ENCODE data around the gene HUS1B. TPM values are rescaled to one million over a fixed set of nuclear protein-coding genes. Genes with fewer than 3 reads are reported as not detected.

HUS1B gene
- total and polyA plus RNA-seq, 9 of the 15 experiments (the other 6 are each of a cell fraction or from before 2014, with no cell fraction given) = 0.16 to 1.4 (median 0.38) TPM; not detected in 1

GRCh38 chr6:652865-653264, 4.0 kb downstream of the HUS1B start:
- peaks cover 6 to 9% of the 10 kb centered on the region in 2 experiments; a peak in 3 of 5 replicates for H3K4me1 ChIP-seq (replicated peaks in 1 of 2; ENCODE audit: control insufficient read depth in 2 of 2, insufficient read depth in 2 of 2, low read length in 2 of 2)
- no peak overlapping the region for H3K4me3 ChIP-seq
- intact Hi-C loops (cut with micrococcal nuclease) (no loop called here), in situ Hi-C loops (cut with MboI) (no loop called here)
- FAIRE-seq (no peak), DNase-seq (ENCODE audit: extremely low read depth in 1 of 4, low spot score in 3 of 4) (no peak), ATAC-seq (no peak)
- H3K9ac ChIP-seq (ENCODE audit: insufficient read depth in 1 of 2, low read depth in 2 of 2, low read length in 2 of 2) = no peak overlapping the region
- no peaks in the 10 kb centered on the region for H3K9me1 ChIP-seq (ENCODE audit: control insufficient read depth, insufficient read depth, low read length)
- H3K27me3 ChIP-seq (ENCODE audit: control insufficient read depth in 2 of 2, insufficient read depth in 2 of 2, low read length in 2 of 2) = no peaks in the 10 kb centered on the region
- H2AFZ ChIP-seq (ENCODE audit: low read depth, low read length) = no peak overlapping the region
- H4K20me1 ChIP-seq (replicated peaks; ENCODE audit: control insufficient read depth, insufficient read depth, low read length) = no peaks in the 10 kb centered on the region
- ChIA-PET POLR2A (interaction anchor here (0.8 kb wide), 1 partner anchor 22 kb away, joined by 4 read pairs; no protein-coding TSS in a partner anchor), CTCF (ENCODE audit: low intra/inter-chr PET ratio) (no interaction called here)
- H3K9me3 ChIP-seq (replicated peaks; ENCODE audit: control insufficient read depth, insufficient read depth, low read depth, low read length) = no peaks in the 10 kb centered on the region
- BruUV-seq (replicated peaks) = no TSS peak
- peaks cover 5% of the 10 kb centered on the region; the same call in 1 of the 3 replicates for H3K79me2 ChIP-seq (ENCODE audit: control insufficient read depth, insufficient read depth, low read length)
- no peak overlapping the region for H3K27ac ChIP-seq (ENCODE audit: extremely low read depth, low read depth, low read length)
- peaks cover 6% of the 10 kb centered on the region; the same call in 1 of the 3 replicates for H3K36me3 ChIP-seq (ENCODE audit: control insufficient read depth, insufficient read depth, low read length)
- WGBS (ENCODE audit: insufficient coverage, low coverage, missing lambda C conversion rate) = 33% methylated on average over 3 of the region's 3 CpGs
- no peak overlapping the region for H3K4me2 ChIP-seq (ENCODE audit: insufficient read depth, low read length)
- no peak for TF ChIP-seq RUNX1 (IDR thresholded peaks at IDR 0.05; ENCODE audit: low read depth)
- TF ChIP-seq MEIS2 (IDR thresholded peaks at IDR 0.05; ENCODE audit: partially characterized antibody) = peak; percentile 9

- ChIA-PET CTCF (ENCODE audit: low intra/inter-chr PET ratio) (interaction anchor here (0.7 kb wide), 1 partner anchor 37 kb away, joined by 3 read pairs; no protein-coding TSS in a partner anchor), POLR2A (interaction anchor here (1.2 kb wide), 1 partner anchor 10 kb away, joined by 3 read pairs; no protein-coding TSS in a partner anchor)
- in situ Hi-C loops (cut with MboI) = no loop called here
- no peaks in the 10 kb centered on the region for H3K9me3 ChIP-seq (replicated peaks; ENCODE audit: control insufficient read depth, insufficient read depth, low read depth, low read length)
- intact Hi-C loops (cut with micrococcal nuclease) = no loop called here
- no peak overlapping the region for H3K4me3 ChIP-seq
- H3K9ac ChIP-seq (ENCODE audit: insufficient read depth in 1 of 2, low read depth in 2 of 2, low read length in 2 of 2) = no peak overlapping the region
- no peak overlapping the region for H3K27ac ChIP-seq (ENCODE audit: extremely low read depth, low read depth, low read length)
- 0 out of 5 replicates have a peak, but pooled peaks cover 0 to 2% of the 10 kb centered on the region in 2 experiments for H3K4me1 ChIP-seq (replicated peaks in 1 of 2; ENCODE audit: control insufficient read depth in 2 of 2, insufficient read depth in 2 of 2, low read length in 2 of 2)
- ATAC-seq (no peak), DNase-seq (ENCODE audit: extremely low read depth in 1 of 4, low spot score in 3 of 4) (no peak), FAIRE-seq (no peak)
- H3K79me2 ChIP-seq (ENCODE audit: control insufficient read depth, insufficient read depth, low read length) = no peaks in the 10 kb centered on the region
- no TSS peak for BruUV-seq (replicated peaks)
- H2AFZ ChIP-seq (ENCODE audit: low read depth, low read length) = no peak overlapping the region
- H3K27me3 ChIP-seq (ENCODE audit: control insufficient read depth in 2 of 2, insufficient read depth in 2 of 2, low read length in 2 of 2) = no peaks in the 10 kb centered on the region
- 31% methylated on average over 4 of the region's 4 CpGs for WGBS (ENCODE audit: insufficient coverage, low coverage, missing lambda C conversion rate)
- H3K9me1 ChIP-seq (ENCODE audit: control insufficient read depth, insufficient read depth, low read length) = no peaks in the 10 kb centered on the region
- no peaks in the 10 kb centered on the region for H4K20me1 ChIP-seq (replicated peaks; ENCODE audit: control insufficient read depth, insufficient read depth, low read length)
- TF ChIP-seq DDX20 (tag; IDR thresholded peaks at IDR 0.05; ENCODE audit: low read depth) = no peak
- TF ChIP-seq SIRT6 (IDR thresholded peaks at IDR 0.05; ENCODE audit: low read depth, low read length) = no peak
- no peak for TF ChIP-seq RFX7 (CRISPR knock-in tag; IDR thresholded peaks at IDR 0.05)
- no peak for TF ChIP-seq HOXB6 (CRISPR knock-in tag; IDR thresholded peaks at IDR 0.05; ENCODE audit: borderline replicate concordance)
- no peak for TF ChIP-seq HNRNPUL1 (IDR thresholded peaks at IDR 0.05; ENCODE audit: low read length)
- no peak for TF ChIP-seq ELK1 (CRISPR knock-in tag; IDR thresholded peaks at IDR 0.05)
- TF ChIP-seq ZNF347 (CRISPR knock-in tag; IDR thresholded peaks at IDR 0.05; ENCODE audit: low read depth) = no peak
- no peak for TF ChIP-seq ZC3H4 (CRISPR knock-in tag; IDR thresholded peaks at IDR 0.05; ENCODE audit: borderline replicate concordance)
- H3K4me2 ChIP-seq (ENCODE audit: insufficient read depth, low read length) = no peak overlapping the region
- H3K36me3 ChIP-seq (ENCODE audit: control insufficient read depth, insufficient read depth, low read length) = no peaks in the 10 kb centered on the region
These were observed 6.8 kb downstream of the HUS1B start for GRCh38 chr6:650098-650497.
